Upper lobe of right lung (tissue), 1 donor: ENCODE measurements around the gene TOMM5. TPM values are rescaled to one million over a fixed set of nuclear protein-coding genes. Genes with fewer than 3 reads are reported as not detected.

ENCODE experiments used
- ATAC-seq: fragments of 200-7000 bp; cut with Tn5 transposase; one replicate; pipeline ENCODE4 v1.9.1; 2020; ENCODE audit warnings: mild to moderate bottlenecking, moderate library complexity
- DNase-seq: peaks from one replicate; pipeline ENCODE4 v3.0.0-alpha.2; 2020
- H3K27ac ChIP-seq: fragments of 200-600 bp; one replicate; pipeline ENCODE4 v1.8.0; 2022
- H3K27me3 ChIP-seq: fragments of 200-600 bp; one replicate; pipeline ENCODE4 v1.8.0; 2022; ENCODE audit warnings: mild to moderate bottlenecking
- H3K36me3 ChIP-seq: fragments of 200-600 bp; one replicate; pipeline ENCODE4 v1.8.0; 2022
- H3K4me1 ChIP-seq: fragments of 200-600 bp; one replicate; pipeline ENCODE4 v1.8.0; 2022
- H3K4me3 ChIP-seq: fragments of 200-600 bp; one replicate; pipeline ENCODE4 v1.8.0; 2022; ENCODE audit warnings: mild to moderate bottlenecking
- H3K9me3 ChIP-seq: fragments of 200-600 bp; one replicate; pipeline ENCODE4 v1.8.0; 2022
- CTCF ChIP-seq: fragments of 200-600 bp; IDR thresholded peaks from one replicate; pipeline ENCODE4 v1.8.0; 2022; ENCODE audit warnings: antibody characterized with exemption
- intact Hi-C: fragments of 100-400 bp; cut with DNase I; formaldehyde crosslinking; loops from one replicate; pipeline ENCODE4 v1.11.0; 2022
- total RNA-seq: library from RNA; stranded (reverse); fragmentation: NEBNext Ultra II Directional; extraction: Animal tissue kit (Norgen Biotek cat#: 25700); gene quantifications from one replicate; pipeline ENCODE4 v1.2.1, GENCODE V29; 2021
- donor health status: DM: no; HTN: yes; CAD: no; lungs with severe emphysema.

TOMM5 gene
- total RNA-seq, 1 donor from 2014 or later = 60.7 TPM

GRCh38 chr9:37620396-37620795 lies 28.0 kb upstream of the TOMM5 start:
- no peak overlapping the region for H3K27ac ChIP-seq
- no peaks in the 10 kb centered on the region for H3K27me3 ChIP-seq
- DNase-seq (no peak), ATAC-seq (no peak)
- intact Hi-C loops = no loop called here
- H3K4me1 ChIP-seq = no peaks in the 10 kb centered on the region
- H3K36me3 ChIP-seq = no peaks in the 10 kb centered on the region
- no peak overlapping the region for H3K4me3 ChIP-seq
- H3K9me3 ChIP-seq = no peaks in the 10 kb centered on the region
- no peak for TF ChIP-seq CTCF

GRCh38 chr9:37619806-37620205 lies 27.4 kb upstream of the TOMM5 start:
- Histone ChIP-seq H3K9me3 (no peaks in the 10 kb centered on the region), H3K27ac (no peak overlapping the region), H3K4me1 (no peaks in the 10 kb centered on the region), H3K27me3 (no peaks in the 10 kb centered on the region), H3K4me3 (no peak overlapping the region), H3K36me3 (no peaks in the 10 kb centered on the region)
- ATAC-seq = no peak
- no peak for DNase-seq
- intact Hi-C loops = no loop called here
- no peak for TF ChIP-seq CTCF

GRCh38 chr9:37618817-37619216 lies 26.4 kb upstream of the TOMM5 start:
- Histone ChIP-seq H3K27ac (no peak overlapping the region), H3K27me3 (no peaks in the 10 kb centered on the region), H3K9me3 (no peaks in the 10 kb centered on the region), H3K36me3 (no peaks in the 10 kb centered on the region), H3K4me1 (no peaks in the 10 kb centered on the region), H3K4me3 (no peak overlapping the region)
- intact Hi-C loops = no loop called here
- no peak for ATAC-seq
- no peak for DNase-seq
- no peak for TF ChIP-seq CTCF

- intact Hi-C loops = no loop called here
- H3K27ac ChIP-seq = no peak overlapping the region
- no peak for ATAC-seq
These were observed 25.4 kb upstream of the TOMM5 start for GRCh38 chr9:37617832-37618231.

GRCh38 chr9:37617161-37617560 lies 24.8 kb upstream of the TOMM5 start:
- Histone ChIP-seq H3K9me3 (no peaks in the 10 kb centered on the region), H3K27ac (no peak overlapping the region), H3K4me3 (no peak overlapping the region), H3K36me3 (no peaks in the 10 kb centered on the region), H3K4me1 (no peaks in the 10 kb centered on the region), H3K27me3 (peaks cover 5% of the 10 kb centered on the region)
- no peak for DNase-seq
- ATAC-seq = no peak
- no peak for TF ChIP-seq CTCF
- intact Hi-C loops = no loop called here

More at GRCh38 chr9:37617832-37618231, 25.4 kb upstream of the TOMM5 start:
- Histone ChIP-seq H3K36me3 (no peaks in the 10 kb centered on the region), H3K9me3 (no peaks in the 10 kb centered on the region), H3K4me3 (no peak overlapping the region), H3K27me3 (peaks cover 3% of the 10 kb centered on the region), H3K4me1 (no peaks in the 10 kb centered on the region)
- no peak for DNase-seq
- no peak for TF ChIP-seq CTCF

GRCh38 chr9:37611961-37612360 lies 19.6 kb upstream of the TOMM5 start:
- intact Hi-C loops = no loop called here
- Histone ChIP-seq H3K4me3 (no peak overlapping the region), H3K4me1 (no peaks in the 10 kb centered on the region), H3K27me3 (peaks cover 7% of the 10 kb centered on the region), H3K9me3 (no peaks in the 10 kb centered on the region), H3K27ac (no peak overlapping the region), H3K36me3 (no peaks in the 10 kb centered on the region)
- ATAC-seq (no peak), DNase-seq (no peak)
- no peak for TF ChIP-seq CTCF
